Measurements from ENCODE around the gene IL2RA.
"Not testable (repeated sequence)": the region's sequence is repeated elsewhere in the genome, so short reads cannot be mapped to it uniquely, and the experiment has no call there.

DNA sequence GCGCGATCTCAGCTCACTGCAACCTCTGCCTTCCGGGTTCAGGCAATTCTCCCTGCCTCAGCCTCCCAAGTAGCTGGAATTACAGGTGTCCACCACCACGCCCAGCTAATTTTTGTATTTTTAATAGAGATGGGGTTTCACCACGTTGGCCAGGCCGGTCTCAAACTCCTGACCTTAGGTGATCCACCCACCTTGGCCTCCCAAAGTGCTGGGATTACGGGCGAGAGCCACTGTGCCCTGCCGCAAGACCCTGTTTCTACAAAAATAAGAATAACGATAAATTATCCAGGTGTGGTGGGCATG is 101.2 kb downstream of the IL2RA start:
- not testable (repeated sequence) for TF ChIP-seq EZH2phosphoT487 (IDR thresholded peaks at IDR 0.05; ENCODE audit: borderline replicate concordance, low read length); EZH2 (IDR thresholded peaks at IDR 0.05; ENCODE audit: low read length, unreplicated experiment)
- TF ChIP-seq, protein P1, sequence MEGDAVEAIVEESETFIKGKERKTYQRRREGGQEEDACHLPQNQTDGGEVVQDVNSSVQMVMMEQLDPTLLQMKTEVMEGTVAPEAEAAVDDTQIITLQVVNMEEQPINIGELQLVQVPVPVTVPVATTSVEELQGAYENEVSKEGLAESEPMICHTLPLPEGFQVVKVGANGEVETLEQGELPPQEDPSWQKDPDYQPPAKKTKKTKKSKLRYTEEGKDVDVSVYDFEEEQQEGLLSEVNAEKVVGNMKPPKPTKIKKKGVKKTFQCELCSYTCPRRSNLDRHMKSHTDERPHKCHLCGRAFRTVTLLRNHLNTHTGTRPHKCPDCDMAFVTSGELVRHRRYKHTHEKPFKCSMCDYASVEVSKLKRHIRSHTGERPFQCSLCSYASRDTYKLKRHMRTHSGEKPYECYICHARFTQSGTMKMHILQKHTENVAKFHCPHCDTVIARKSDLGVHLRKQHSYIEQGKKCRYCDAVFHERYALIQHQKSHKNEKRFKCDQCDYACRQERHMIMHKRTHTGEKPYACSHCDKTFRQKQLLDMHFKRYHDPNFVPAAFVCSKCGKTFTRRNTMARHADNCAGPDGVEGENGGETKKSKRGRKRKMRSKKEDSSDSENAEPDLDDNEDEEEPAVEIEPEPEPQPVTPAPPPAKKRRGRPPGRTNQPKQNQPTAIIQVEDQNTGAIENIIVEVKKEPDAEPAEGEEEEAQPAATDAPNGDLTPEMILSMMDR (conservative IDR thresholded peaks at IDR 0.05; ENCODE audit: low read depth, low read length), result not testable (repeated sequence)

Data from PC-3 (cell line).